Liver (tissue), 9 donors: ENCODE results near the gene CYP26C1. TPM values are rescaled to one million over a fixed set of nuclear protein-coding genes. Genes with fewer than 3 reads are reported as not detected.

Experiments used
- DNase-seq: peaks from one replicate; pipeline ENCODE4 v3.0.0-alpha.2; 2017; ENCODE audit warnings: low spot score
- H3K27ac ChIP-seq, 2 donors: one replicate each; pipeline ENCODE4 v1.7.0; 2013; ENCODE audit warnings: inconsistent platforms in 2 of 2, low read length in 2 of 2, control low read depth in 1 of 2, low read depth in 1 of 2, mild to moderate bottlenecking in 1 of 2
- H3K27me3 ChIP-seq, 4 donors: one replicate each; pipeline versions ENCODE4 v1.6.1 to v1.7.0; 2013; ENCODE audit warnings: low read length in 3 of 4, inconsistent platforms in 1 of 4, mild to moderate bottlenecking in 1 of 4, moderate library complexity in 1 of 4; ENCODE audit not compliant: control insufficient read depth in 4 of 4, insufficient read depth in 4 of 4
- H3K36me3 ChIP-seq, 4 donors: one replicate each; pipeline versions ENCODE4 v1.6.1 to v1.7.0; 2013; ENCODE audit warnings: low read length in 3 of 4, mild to moderate bottlenecking in 3 of 4, low read depth in 1 of 4, moderate library complexity in 1 of 4; ENCODE audit not compliant: control insufficient read depth in 4 of 4, insufficient read depth in 3 of 4
- H3K4me1 ChIP-seq, 4 donors: one replicate each; pipeline versions ENCODE4 v1.6.1 to v1.7.0; 2013; ENCODE audit warnings: low read length in 3 of 4, mild to moderate bottlenecking in 3 of 4, moderate library complexity in 1 of 4; ENCODE audit not compliant: control insufficient read depth in 4 of 4, insufficient read depth in 4 of 4
- H3K4me3 ChIP-seq, 3 donors: one replicate each; pipeline versions ENCODE4 v1.6.1 to v1.7.0; 2013; ENCODE audit warnings: low read length in 3 of 3, control low read depth in 1 of 3, low read depth in 1 of 3, mild to moderate bottlenecking in 1 of 3
- H3K9ac ChIP-seq, 2 donors: one replicate each; pipeline ENCODE4 v1.7.0; 2013; ENCODE audit warnings: low read length in 2 of 2, mild to moderate bottlenecking in 2 of 2, moderate library complexity in 2 of 2, control low read depth in 1 of 2, low read depth in 1 of 2
- H3K9me3 ChIP-seq, 4 donors: one replicate each; pipeline versions ENCODE4 v1.6.1 to v1.7.0; 2013; ENCODE audit warnings: low read length in 3 of 4; ENCODE audit not compliant: control insufficient read depth in 4 of 4
- CTCF ChIP-seq: fragments of 150-350 bp; IDR thresholded peaks from 2 replicates; pipeline ENCODE4 v1.5.1; 2017; ENCODE audit warnings: improper control_type of control experiment, low read depth, low read length; ENCODE audit not compliant: missing input control
- EGR1 ChIP-seq, 2 donors: IDR thresholded peaks; 2 replicates each; pipeline ENCODE4 v1.6.1; 2016 to 2018; ENCODE audit warnings: antibody characterized with exemption in 2 of 2, low read depth in 2 of 2
- FOXA1 ChIP-seq: IDR thresholded peaks from 2 replicates; pipeline ENCODE4 v1.6.1; 2016; ENCODE audit warnings: antibody characterized with exemption
- FOXA2 ChIP-seq: IDR thresholded peaks from 2 replicates; pipeline ENCODE4 v1.6.1; 2016; ENCODE audit warnings: antibody characterized with exemption
- GABPA ChIP-seq, 2 donors: IDR thresholded peaks in 1 of 2; conservative IDR thresholded peaks in 1 of 2; 2 replicates each; pipeline ENCODE4 v1.6.1; 2016; ENCODE audit warnings: antibody characterized with exemption in 2 of 2, mild to moderate bottlenecking in 1 of 2, moderate library complexity in 1 of 2
- HNF4A ChIP-seq, 2 donors: conservative IDR thresholded peaks; 2 replicates each; pipeline ENCODE4 v1.6.1; 2016; ENCODE audit warnings: antibody characterized with exemption in 2 of 2, mild to moderate bottlenecking in 2 of 2
- HNF4G ChIP-seq: IDR thresholded peaks from 2 replicates; pipeline ENCODE4 v1.6.1; 2016; ENCODE audit warnings: antibody characterized with exemption
- JUND ChIP-seq, 2 donors: IDR thresholded peaks; 2 replicates each; pipeline ENCODE4 v1.6.1; 2016; ENCODE audit warnings: antibody characterized with exemption in 2 of 2
- MAX ChIP-seq: IDR thresholded peaks from 2 replicates; pipeline ENCODE4 v1.6.1; 2016; ENCODE audit warnings: antibody characterized with exemption
- NR2F2 ChIP-seq: IDR thresholded peaks from 2 replicates; pipeline ENCODE4 v1.6.1; 2016; ENCODE audit warnings: antibody characterized with exemption
- RAD21 ChIP-seq, 2 donors: IDR thresholded peaks; 2 replicates each; pipeline ENCODE4 v1.6.1; 2016; ENCODE audit warnings: antibody characterized with exemption in 2 of 2, mild to moderate bottlenecking in 2 of 2
- REST ChIP-seq: IDR thresholded peaks from 2 replicates; pipeline ENCODE4 v1.6.1; 2016; ENCODE audit warnings: antibody characterized with exemption, mild to moderate bottlenecking
- RXRA ChIP-seq, 2 donors: IDR thresholded peaks; 2 replicates each; pipeline ENCODE4 v1.6.1; 2017 to 2018; ENCODE audit warnings: antibody characterized with exemption in 2 of 2, mild to moderate bottlenecking in 1 of 2
- SP1 ChIP-seq: IDR thresholded peaks from 2 replicates; pipeline ENCODE4 v1.6.1; 2018; ENCODE audit warnings: antibody characterized with exemption, mild to moderate bottlenecking
- TAF1 ChIP-seq: conservative IDR thresholded peaks from 2 replicates; pipeline ENCODE4 v1.6.1; 2016; ENCODE audit warnings: antibody characterized with exemption, mild to moderate bottlenecking
- ZBTB33 ChIP-seq: IDR thresholded peaks from 2 replicates; pipeline ENCODE4 v1.6.1; 2016; ENCODE audit warnings: antibody characterized with exemption
- WGBS: extraction: QIAGEN DNeasy Blood & Tissue Kit; methylation state at CpG from one replicate; pipeline ENCODE4 v1.1.7; 2013; 5-methylcytosine and 5-hydroxymethylcytosine counted together
- polyA plus RNA-seq, 2 donors: library from polyadenylated mRNA; stranded (reverse) in 1 of 2; unstranded in 1 of 2; fragments of 200-250 nt in 1 of 2; fragments of >200 nt in 1 of 2; fragmentation: Nextera tagmentation in 1 of 2; extraction: Ambion mirVana in 1 of 2; gene quantifications; one replicate each; pipeline versions ENCODE4 v1.2.1 to v1.2.3, GENCODE V29; 2013 to 2015
- total RNA-seq, 2 donors: library from RNA; depleted of rRNA; stranded (reverse); fragments of >200 nt; gene quantifications; one replicate each; pipeline ENCODE4 v1.2.3, GENCODE V29; 2014
- donor health status: healthy.
- donor health status: healthy.
- donor health status: healthy.
- donor health status: healthy.
- donor health status: healthy.

Gene CYP26C1
- total and polyA plus RNA-seq, 4 donors = 0.09 to 0.25 TPM; not detected in 2

GRCh38 chr10:93085272-93085859, 24.8 kb downstream of the CYP26C1 start:
- 88% methylated on average over 4 of the region's 4 CpGs for WGBS
- no peak overlapping the region for H3K4me3 ChIP-seq
- TF ChIP-seq SP1 (no peak), RAD21 (IDR thresholded peaks at IDR 0.05) (no peak), RXRA (IDR thresholded peaks at IDR 0.05) (no peak), CTCF (no peak), EGR1 (IDR thresholded peaks at IDR 0.05; ENCODE audit: low read depth in 2 of 2) (no peak), HNF4G (no peak), HNF4A (conservative IDR thresholded peaks at IDR 0.05) (no peak), JUND (IDR thresholded peaks at IDR 0.05) (no peak), GABPA (IDR thresholded peaks at IDR 0.05 in 1 of 2, conservative IDR thresholded peaks at IDR 0.05 in 1 of 2) (no peak), MAX (no peak), TAF1 (no peak), NR2F2 (no peak)

GRCh38 chr10:93086289-93086688, 25.7 kb downstream of the CYP26C1 start:
- H3K4me1 ChIP-seq = no peaks in the 10 kb centered on the region
- TF ChIP-seq ZBTB33 = no peak
- no peak for TF ChIP-seq JUND (IDR thresholded peaks at IDR 0.05)
- TF ChIP-seq GABPA (IDR thresholded peaks at IDR 0.05 in 1 of 2, conservative IDR thresholded peaks at IDR 0.05 in 1 of 2) = no peak
- TF ChIP-seq HNF4A (conservative IDR thresholded peaks at IDR 0.05) = no peak
- TF ChIP-seq RXRA (IDR thresholded peaks at IDR 0.05) = no peak
- no peak for TF ChIP-seq TAF1
- TF ChIP-seq MAX = no peak
- no peak for TF ChIP-seq CTCF
- no peak for TF ChIP-seq FOXA2
- TF ChIP-seq EGR1 (IDR thresholded peaks at IDR 0.05; ENCODE audit: low read depth in 2 of 2) = no peak
- no peak for TF ChIP-seq SP1
- TF ChIP-seq REST = no peak
- no peak for TF ChIP-seq FOXA1
- TF ChIP-seq HNF4G = no peak
- no peaks in the 10 kb centered on the region for H3K27me3 ChIP-seq
- no peaks in the 10 kb centered on the region for H3K9me3 ChIP-seq
- 95% methylated on average over 6 of the region's 6 CpGs for WGBS
- no peak overlapping the region for H3K4me3 ChIP-seq
- H3K36me3 ChIP-seq = no peaks in the 10 kb centered on the region
- DNase-seq = no peak
- no peak overlapping the region for H3K9ac ChIP-seq
- H3K27ac ChIP-seq = no peak overlapping the region

More at GRCh38 chr10:93085272-93085859, 24.8 kb downstream of the CYP26C1 start:
- DNase-seq = no peak
- peaks cover 0 to 2% (median 0%) of the 10 kb centered on the region in 4 donors for H3K4me1 ChIP-seq
- no peak overlapping the region for H3K27ac ChIP-seq
- no peaks in the 10 kb centered on the region for H3K9me3 ChIP-seq
- no peak overlapping the region for H3K9ac ChIP-seq
- H3K27me3 ChIP-seq = no peaks in the 10 kb centered on the region
- no peaks in the 10 kb centered on the region for H3K36me3 ChIP-seq
